ENCODE results near the gene COL23A1. TPM values are rescaled to one million over a fixed set of nuclear protein-coding genes. Genes with fewer than 3 reads are reported as not detected.

COL23A1 gene
- polyA plus RNA-seq, 3 donors = 0.11 to 0.21 TPM; not detected in 1

DNA sequence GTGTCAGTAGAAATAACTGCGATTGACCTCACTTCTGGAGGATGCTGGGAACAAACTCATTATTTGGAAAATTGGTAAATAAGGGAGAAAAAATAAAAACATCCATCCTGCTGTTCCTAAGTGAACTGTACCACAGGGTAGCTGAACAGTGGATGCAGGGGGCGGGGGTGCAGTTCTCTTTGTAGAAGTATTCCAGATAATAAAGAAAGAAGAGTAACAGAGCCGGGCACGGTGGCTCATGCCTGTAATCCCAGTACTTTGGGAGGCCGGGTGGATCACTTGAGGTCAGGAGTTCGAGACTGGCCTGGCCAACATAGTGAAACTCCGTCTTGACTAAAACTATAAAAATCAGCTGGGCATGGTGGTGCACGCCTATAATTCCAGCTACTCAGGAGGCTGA lies 132.1 kb downstream of the COL23A1 start:
- H3K9ac ChIP-seq (ENCODE audit: insufficient read depth, low read length, poor library complexity, severe bottlenecking) = no peak overlapping the region
- no peaks in the 10 kb centered on the region for H3K36me3 Mint-ChIP-seq
- H3K4me1 Mint-ChIP-seq = peaks cover 14% of the 10 kb centered on the region
- H3K27me3 ChIP-seq (ENCODE audit: control insufficient read depth in 2 of 2, insufficient read depth in 2 of 2, low read length in 2 of 2) = no peaks in the 10 kb centered on the region
- H3K79me2 ChIP-seq (ENCODE audit: insufficient read depth, low read length) = no peaks in the 10 kb centered on the region
- H3K9me3 ChIP-seq (replicated peaks in 1 of 2; ENCODE audit: control insufficient read depth in 1 of 2, insufficient read depth in 1 of 2, low read length in 2 of 2) = no peaks in the 10 kb centered on the region
- intact Hi-C loops (cut with micrococcal nuclease) = no loop called here
- peaks cover 0 to 2% (median 1%) of the 10 kb centered on the region in 3 donors for H3K27me3 Mint-ChIP-seq (ENCODE audit: low read depth in 3 of 3)
- H3K4me3 Mint-ChIP-seq = no peak overlapping the region
- 97% methylated on average over 6 of the region's 8 CpGs for WGBS (ENCODE audit: insufficient coverage)
- TF ChIP-seq, protein P1, sequence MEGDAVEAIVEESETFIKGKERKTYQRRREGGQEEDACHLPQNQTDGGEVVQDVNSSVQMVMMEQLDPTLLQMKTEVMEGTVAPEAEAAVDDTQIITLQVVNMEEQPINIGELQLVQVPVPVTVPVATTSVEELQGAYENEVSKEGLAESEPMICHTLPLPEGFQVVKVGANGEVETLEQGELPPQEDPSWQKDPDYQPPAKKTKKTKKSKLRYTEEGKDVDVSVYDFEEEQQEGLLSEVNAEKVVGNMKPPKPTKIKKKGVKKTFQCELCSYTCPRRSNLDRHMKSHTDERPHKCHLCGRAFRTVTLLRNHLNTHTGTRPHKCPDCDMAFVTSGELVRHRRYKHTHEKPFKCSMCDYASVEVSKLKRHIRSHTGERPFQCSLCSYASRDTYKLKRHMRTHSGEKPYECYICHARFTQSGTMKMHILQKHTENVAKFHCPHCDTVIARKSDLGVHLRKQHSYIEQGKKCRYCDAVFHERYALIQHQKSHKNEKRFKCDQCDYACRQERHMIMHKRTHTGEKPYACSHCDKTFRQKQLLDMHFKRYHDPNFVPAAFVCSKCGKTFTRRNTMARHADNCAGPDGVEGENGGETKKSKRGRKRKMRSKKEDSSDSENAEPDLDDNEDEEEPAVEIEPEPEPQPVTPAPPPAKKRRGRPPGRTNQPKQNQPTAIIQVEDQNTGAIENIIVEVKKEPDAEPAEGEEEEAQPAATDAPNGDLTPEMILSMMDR (IDR thresholded peaks at IDR 0.05) = no peak
- H3K27ac Mint-ChIP-seq = peak overlapping the region in 1 of 7 donors; percentile 40
- H3K4me1 ChIP-seq (ENCODE audit: control insufficient read depth in 1 of 2, insufficient read depth in 2 of 2, low read length in 2 of 2) = peaks cover 18 to 26% of the 10 kb centered on the region in 2 donors
- no peak overlapping the region for H2AFZ ChIP-seq (ENCODE audit: insufficient read depth, low read depth, low read length, poor library complexity, severe bottlenecking)
- H4K20me1 ChIP-seq (ENCODE audit: insufficient read depth, low read length) = no peaks in the 10 kb centered on the region
- H3K36me3 ChIP-seq (replicated peaks in 1 of 2; ENCODE audit: control insufficient read depth in 1 of 2, insufficient read depth in 2 of 2, low read length in 2 of 2) = no peaks in the 10 kb centered on the region
- no peak for DNase-seq
- no peaks in the 10 kb centered on the region for H3K9me3 Mint-ChIP-seq
- H3K27ac ChIP-seq (ENCODE audit: low read depth in 1 of 2, low read length in 2 of 2) = no peak overlapping the region
- no peak overlapping the region for H3K4me3 ChIP-seq (replicated peaks in 1 of 3; ENCODE audit: low read depth in 2 of 3, low read length in 3 of 3)
- H3K4me2 ChIP-seq (replicated peaks; ENCODE audit: extremely low read depth, low read length, poor library complexity, severe bottlenecking) = no peak overlapping the region

DNA sequence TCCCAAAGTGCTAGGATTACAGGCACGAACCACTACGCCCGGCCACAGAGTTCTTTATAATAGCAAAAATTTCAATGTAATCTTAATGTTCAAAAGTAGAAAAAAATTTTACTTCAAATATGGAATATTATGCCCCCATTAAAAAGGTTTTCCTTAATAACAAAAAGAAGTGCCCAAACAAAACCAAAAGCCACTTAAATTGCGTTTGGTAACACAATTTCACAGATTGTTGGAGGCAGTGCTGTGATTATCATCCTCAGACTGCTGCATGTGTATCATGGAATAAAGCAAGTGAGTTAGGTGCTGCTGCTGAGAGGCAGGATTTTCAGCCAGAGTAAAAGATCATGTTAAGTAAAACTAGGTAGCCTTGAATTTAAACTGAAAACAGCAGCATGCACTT lies 132.7 kb downstream of the COL23A1 start:
- Histone ChIP-seq H3K79me2 (ENCODE audit: insufficient read depth, low read length) (no peaks in the 10 kb centered on the region), H3K9ac (ENCODE audit: insufficient read depth, low read length, poor library complexity, severe bottlenecking) (no peak overlapping the region), H2AFZ (ENCODE audit: insufficient read depth, low read depth, low read length, poor library complexity, severe bottlenecking) (no peak overlapping the region), H3K36me3 (replicated peaks in 1 of 2; ENCODE audit: control insufficient read depth in 1 of 2, insufficient read depth in 2 of 2, low read length in 2 of 2) (no peaks in the 10 kb centered on the region), H3K27ac (ENCODE audit: low read depth in 1 of 2, low read length in 2 of 2) (no peak overlapping the region), H3K27me3 (ENCODE audit: control insufficient read depth in 2 of 2, insufficient read depth in 2 of 2, low read length in 2 of 2) (no peaks in the 10 kb centered on the region), H4K20me1 (ENCODE audit: insufficient read depth, low read length) (no peaks in the 10 kb centered on the region), H3K4me3 (replicated peaks in 1 of 3; ENCODE audit: low read depth in 2 of 3, low read length in 3 of 3) (no peak overlapping the region), H3K4me2 (replicated peaks; ENCODE audit: extremely low read depth, low read length, poor library complexity, severe bottlenecking) (no peak overlapping the region), H3K9me3 (replicated peaks in 1 of 2; ENCODE audit: control insufficient read depth in 1 of 2, insufficient read depth in 1 of 2, low read length in 2 of 2) (no peaks in the 10 kb centered on the region), H3K4me1 (ENCODE audit: control insufficient read depth in 1 of 2, insufficient read depth in 2 of 2, low read length in 2 of 2) (peaks cover 12 to 20% of the 10 kb centered on the region in 2 donors)
- Mint-ChIP-seq H3K4me1 (peaks cover 9% of the 10 kb centered on the region), H3K4me3 (no peak overlapping the region), H3K36me3 (no peaks in the 10 kb centered on the region), H3K9me3 (no peaks in the 10 kb centered on the region), H3K27me3 (ENCODE audit: low read depth in 3 of 3) (peaks cover 0 to 2% (median 1%) of the 10 kb centered on the region in 3 donors), H3K27ac (no peak overlapping the region)
- no peak for DNase-seq
- TF ChIP-seq, protein P1 (IDR thresholded peaks at IDR 0.05) = no peak
- intact Hi-C loops (cut with micrococcal nuclease) = no loop called here
- no CpG with 5 or more reads among the region's 4 CpGs for WGBS (ENCODE audit: insufficient coverage)
